Activated naive CD4-positive, alpha-beta T cell treated with anti-CD3 and anti-CD28 coated beads, Interleukin-2, amount 10 ng/mL, durations not matched to agents 7 days and 5 days (primary cell): Measurements from ENCODE around the gene PID1.
"Not testable (repeated sequence)": the region's sequence is repeated elsewhere in the genome, so short reads cannot be mapped to it uniquely, and the experiment has no call there.

ENCODE experiments used
- CTCF ChIA-PET: fragments of 350-600 bp; sonication (Branson Sonifier 250); formaldehyde crosslinking; loops from one replicate; lab custom pipeline; 2021; ENCODE audit warnings: antibody characterized with exemption; lab: Charles Lee
- DNase-seq: peaks from one replicate; pipeline ENCODE4 v3.0.0-alpha.2; 2020
- H3K27ac Mint-ChIP-seq: one replicate; pipeline ENCODE4 v1.8.0; 2021; ENCODE audit warnings: mild to moderate bottlenecking, moderate library complexity, mixed read lengths
- H3K27me3 Mint-ChIP-seq: one replicate; pipeline ENCODE4 v1.8.0; 2021; ENCODE audit warnings: mild to moderate bottlenecking, mixed read lengths
- H3K36me3 Mint-ChIP-seq: one replicate; pipeline ENCODE4 v1.8.0; 2021; ENCODE audit warnings: mixed read lengths
- H3K4me1 Mint-ChIP-seq: one replicate; pipeline ENCODE4 v1.8.0; 2021; ENCODE audit warnings: mixed read lengths
- H3K4me3 Mint-ChIP-seq: one replicate; pipeline ENCODE4 v1.8.0; 2021; ENCODE audit warnings: mild to moderate bottlenecking, moderate library complexity, mixed read lengths
- H3K9me3 Mint-ChIP-seq: one replicate; pipeline ENCODE4 v1.8.0; 2021; ENCODE audit warnings: mixed read lengths

PID1 gene

DNA sequence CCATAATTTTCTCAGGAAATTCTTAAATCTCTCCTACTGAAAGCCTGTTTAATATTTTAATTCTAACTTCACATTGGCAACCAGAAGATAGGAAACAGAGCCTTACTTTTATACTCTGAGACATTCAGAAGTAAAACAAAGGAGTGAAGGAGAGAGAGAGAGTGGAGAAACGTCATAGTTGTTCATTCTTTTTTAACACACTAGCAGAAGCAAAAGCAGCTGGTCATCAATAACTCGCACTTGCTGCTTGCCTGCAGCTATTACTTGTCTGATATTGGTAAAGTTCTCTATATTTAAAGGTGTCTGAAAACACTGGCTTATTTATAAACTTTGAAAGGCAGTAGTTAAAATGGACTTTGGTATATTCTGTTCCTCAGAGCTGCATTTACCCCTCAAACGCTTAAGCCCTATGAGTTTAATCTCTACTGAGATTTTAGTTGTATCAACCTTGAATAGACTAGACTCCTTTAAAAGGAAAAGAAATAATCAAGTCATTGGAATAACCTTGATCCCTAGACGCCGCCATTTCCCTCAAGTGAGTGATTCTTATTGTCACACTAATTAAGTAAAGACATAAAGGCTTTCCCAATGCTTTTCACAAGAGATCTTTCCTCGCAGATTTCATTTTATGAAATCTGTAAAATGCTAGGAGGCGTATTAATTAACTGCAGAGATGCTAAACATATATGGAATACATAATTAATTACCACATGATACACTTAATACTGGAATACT, 182.0 kb downstream of the PID1 start:
- H3K36me3 Mint-ChIP-seq = no peaks in the 10 kb centered on the region
- CTCF ChIA-PET = no interaction called here
- H3K4me1 Mint-ChIP-seq = no peaks in the 10 kb centered on the region
- peaks cover 10% of the 10 kb centered on the region for H3K9me3 Mint-ChIP-seq
- H3K4me3 Mint-ChIP-seq = no peak overlapping the region
- no peaks in the 10 kb centered on the region for H3K27me3 Mint-ChIP-seq
- DNase-seq = no peak
- H3K27ac Mint-ChIP-seq = no peak overlapping the region

DNA sequence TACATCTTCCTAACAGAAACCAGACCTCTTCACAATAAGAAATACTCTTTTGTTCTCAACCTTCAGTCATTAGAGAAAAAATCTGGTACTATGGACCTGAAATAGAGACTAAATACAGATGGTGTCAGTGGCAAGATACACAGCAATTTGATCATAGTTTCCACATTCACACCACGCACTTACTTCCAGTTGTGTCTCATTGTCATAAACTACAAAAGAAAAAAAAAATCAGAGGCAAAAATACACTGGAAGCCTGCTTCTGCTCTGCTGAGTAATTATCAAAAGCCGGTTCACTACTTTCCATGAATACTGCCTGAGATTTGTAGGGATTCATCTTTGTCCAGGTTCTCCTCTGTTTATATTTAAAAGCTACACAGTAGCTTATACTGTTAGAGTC, 182.6 kb downstream of the PID1 start:
- Mint-ChIP-seq H3K4me3 (no peak overlapping the region), H3K27ac (no peak overlapping the region), H3K9me3 (peaks cover 5% of the 10 kb centered on the region), H3K36me3 (no peaks in the 10 kb centered on the region), H3K27me3 (no peaks in the 10 kb centered on the region), H3K4me1 (no peaks in the 10 kb centered on the region)
- no peak for DNase-seq
- CTCF ChIA-PET = no interaction called here

DNA sequence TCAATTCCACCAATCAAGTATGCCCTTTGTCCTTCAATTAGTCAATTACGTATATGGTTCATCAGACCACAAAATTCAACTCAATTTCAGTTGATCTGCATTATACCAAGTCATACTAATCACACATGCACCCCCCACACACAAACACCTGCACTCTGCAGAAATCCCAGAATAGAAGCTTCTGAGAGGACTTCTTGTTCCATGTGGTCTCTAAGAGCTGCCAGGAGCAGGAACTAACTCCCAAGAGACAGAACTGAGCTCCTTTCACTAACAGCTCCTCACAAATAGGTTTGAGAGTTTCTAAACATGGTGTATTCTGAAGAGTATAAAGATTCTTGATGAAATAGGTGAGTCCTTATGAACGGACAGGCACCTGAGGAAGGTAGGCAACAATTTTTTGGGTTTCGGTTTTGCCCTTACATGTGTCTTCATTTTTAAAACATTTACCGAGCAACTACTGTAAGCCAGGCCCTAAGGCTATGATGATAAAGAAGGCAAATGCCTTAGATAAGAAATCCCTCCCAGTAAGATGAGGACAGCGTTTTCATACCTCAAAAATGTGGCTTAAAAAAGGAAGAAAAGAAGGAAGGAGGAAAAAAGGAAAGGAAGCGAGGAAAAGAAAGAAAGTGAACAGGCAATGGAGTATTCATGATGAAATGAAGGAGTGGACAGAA, 183.1 kb downstream of the PID1 start:
- CTCF ChIA-PET = no interaction called here
- no peak overlapping the region for H3K4me3 Mint-ChIP-seq
- no peaks in the 10 kb centered on the region for H3K36me3 Mint-ChIP-seq
- H3K9me3 Mint-ChIP-seq = peaks cover 3% of the 10 kb centered on the region
- no peak for DNase-seq
- no peaks in the 10 kb centered on the region for H3K4me1 Mint-ChIP-seq
- no peak overlapping the region for H3K27ac Mint-ChIP-seq
- H3K27me3 Mint-ChIP-seq = no peaks in the 10 kb centered on the region

DNA sequence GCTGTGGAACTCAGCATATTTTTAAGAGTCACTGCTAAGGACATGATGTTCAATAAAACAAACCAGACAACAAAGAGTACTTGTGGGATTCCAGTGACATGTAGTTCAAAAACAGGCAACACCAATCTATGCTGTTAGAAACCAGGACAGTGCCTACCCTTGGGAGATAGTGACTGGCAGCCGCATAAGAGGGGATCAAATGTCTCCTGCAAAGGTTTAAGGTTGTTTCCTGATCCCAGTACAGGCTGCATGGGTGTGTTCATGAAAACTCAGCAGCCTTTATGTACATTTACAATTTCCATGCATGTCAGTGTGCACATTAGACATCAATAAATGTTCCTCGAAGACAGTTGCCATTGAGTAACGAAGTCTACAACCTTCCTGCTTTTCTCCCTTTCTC, 183.8 kb downstream of the PID1 start:
- Mint-ChIP-seq H3K36me3 (no peaks in the 10 kb centered on the region), H3K4me1 (no peaks in the 10 kb centered on the region), H3K9me3 (no peaks in the 10 kb centered on the region), H3K27ac (no peak overlapping the region), H3K27me3 (no peaks in the 10 kb centered on the region), H3K4me3 (no peak overlapping the region)
- DNase-seq = no peak
- CTCF ChIA-PET = no interaction called here

DNA sequence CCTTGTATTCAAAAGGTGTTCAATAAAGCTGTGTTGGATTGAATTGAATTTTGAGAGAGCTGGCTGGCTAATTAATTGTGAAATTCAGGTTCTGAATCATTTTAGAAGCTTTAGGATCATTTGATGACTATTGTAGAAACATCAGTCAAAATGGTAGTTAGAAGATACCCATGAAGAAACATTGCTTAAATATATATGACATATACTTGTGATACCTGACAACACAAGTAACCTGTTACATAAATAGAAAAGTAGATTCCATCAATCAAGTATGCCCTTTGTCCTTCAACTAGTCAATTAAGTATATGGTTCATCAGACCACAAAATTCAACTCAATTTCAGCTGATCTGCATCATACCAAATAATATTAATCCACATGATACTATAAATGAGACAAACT, 185.6 kb downstream of the PID1 start:
- no peaks in the 10 kb centered on the region for H3K27me3 Mint-ChIP-seq
- no peak overlapping the region for H3K4me3 Mint-ChIP-seq
- DNase-seq = no peak
- no peaks in the 10 kb centered on the region for H3K36me3 Mint-ChIP-seq
- no peaks in the 10 kb centered on the region for H3K4me1 Mint-ChIP-seq
- CTCF ChIA-PET = no interaction called here
- no peak overlapping the region for H3K27ac Mint-ChIP-seq
- peaks cover 2% of the 10 kb centered on the region for H3K9me3 Mint-ChIP-seq

DNA sequence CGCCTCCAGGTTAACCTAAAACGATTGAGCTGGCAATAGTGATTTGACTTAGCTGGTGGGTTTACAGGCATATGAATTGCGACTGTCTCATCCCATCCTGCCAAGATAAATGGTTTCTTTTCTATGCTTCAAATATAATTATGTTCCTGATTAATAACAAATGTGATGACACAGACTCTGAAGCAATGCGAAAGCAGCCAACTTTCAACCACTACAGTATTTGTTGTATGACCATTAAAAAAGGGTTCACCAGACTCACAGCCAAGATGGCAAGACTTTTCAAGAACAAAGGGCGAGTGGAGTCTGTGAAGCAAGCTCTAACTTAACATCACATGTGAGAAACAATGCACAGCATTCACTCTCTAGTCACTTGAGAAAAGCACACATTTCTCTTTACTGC, 186.6 kb downstream of the PID1 start:
- no peaks in the 10 kb centered on the region for H3K27me3 Mint-ChIP-seq
- H3K4me3 Mint-ChIP-seq = no peak overlapping the region
- H3K4me1 Mint-ChIP-seq = no peaks in the 10 kb centered on the region
- peaks cover 2% of the 10 kb centered on the region for H3K9me3 Mint-ChIP-seq
- no peak for DNase-seq
- no peaks in the 10 kb centered on the region for H3K36me3 Mint-ChIP-seq
- CTCF ChIA-PET = no interaction called here
- H3K27ac Mint-ChIP-seq = no peak overlapping the region

DNA sequence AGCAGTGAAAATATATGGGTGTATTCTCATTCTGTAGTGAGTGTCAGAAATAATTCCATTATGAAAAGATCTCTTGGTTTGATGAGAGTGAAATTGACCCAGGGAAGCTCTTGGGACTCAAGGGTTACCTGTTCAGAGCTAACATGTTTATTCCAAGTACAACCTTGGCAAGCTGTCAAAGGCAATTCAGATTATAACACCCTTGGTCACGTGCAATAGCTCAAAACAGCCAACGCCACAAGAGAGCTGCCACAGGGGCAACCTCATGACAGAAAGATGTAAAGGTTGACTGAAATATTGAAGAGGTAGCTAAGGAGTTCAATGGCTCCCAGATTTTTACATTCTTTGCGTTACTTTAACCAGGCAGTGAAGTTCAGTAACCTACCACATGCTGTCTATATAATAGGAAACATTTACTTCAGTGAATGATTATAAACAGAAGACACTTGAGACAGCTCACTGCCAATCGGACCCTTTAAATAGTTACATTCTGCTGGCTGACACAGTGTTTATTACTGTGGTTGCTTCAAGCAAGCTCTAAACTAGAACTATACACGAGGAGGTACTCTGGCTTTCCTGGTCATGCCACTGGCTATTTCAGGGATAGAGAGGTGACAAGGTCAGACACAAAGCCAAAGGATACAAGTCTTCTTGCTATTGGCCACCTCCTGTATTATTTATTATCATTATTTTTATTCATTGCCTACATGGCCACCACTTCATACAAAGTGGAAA, 187.3 kb downstream of the PID1 start:
- H3K4me3 Mint-ChIP-seq = no peak overlapping the region
- no peaks in the 10 kb centered on the region for H3K4me1 Mint-ChIP-seq
- no peak overlapping the region for H3K27ac Mint-ChIP-seq
- CTCF ChIA-PET = no interaction called here
- H3K9me3 Mint-ChIP-seq = peaks cover 2% of the 10 kb centered on the region
- no peaks in the 10 kb centered on the region for H3K36me3 Mint-ChIP-seq
- H3K27me3 Mint-ChIP-seq = no peaks in the 10 kb centered on the region
- DNase-seq = no peak

DNA sequence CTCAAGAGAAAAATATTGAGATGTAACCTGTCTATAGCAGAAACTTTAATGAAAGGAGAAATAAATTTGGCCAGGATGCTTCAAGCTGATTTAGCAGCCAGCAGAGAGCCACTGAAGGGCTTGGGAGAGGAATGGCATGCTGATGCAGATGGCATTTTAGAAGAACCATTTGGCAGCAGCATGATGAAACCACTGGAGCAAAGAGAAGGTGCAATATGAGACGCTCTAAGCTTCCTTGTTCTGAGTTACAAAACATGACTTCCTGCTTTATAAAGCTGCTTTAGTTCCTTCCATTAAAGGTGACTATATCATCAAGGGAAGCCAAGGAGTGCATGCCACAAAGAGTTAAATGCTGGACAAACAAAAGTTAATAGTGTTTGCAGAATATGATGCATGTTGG, 189.7 kb downstream of the PID1 start:
- CTCF ChIA-PET = no interaction called here
- Mint-ChIP-seq H3K4me1 (no peaks in the 10 kb centered on the region), H3K36me3 (no peaks in the 10 kb centered on the region), H3K27me3 (no peaks in the 10 kb centered on the region), H3K4me3 (no peak overlapping the region), H3K9me3 (peaks cover 3% of the 10 kb centered on the region), H3K27ac (no peak overlapping the region)
- DNase-seq = no peak

DNA sequence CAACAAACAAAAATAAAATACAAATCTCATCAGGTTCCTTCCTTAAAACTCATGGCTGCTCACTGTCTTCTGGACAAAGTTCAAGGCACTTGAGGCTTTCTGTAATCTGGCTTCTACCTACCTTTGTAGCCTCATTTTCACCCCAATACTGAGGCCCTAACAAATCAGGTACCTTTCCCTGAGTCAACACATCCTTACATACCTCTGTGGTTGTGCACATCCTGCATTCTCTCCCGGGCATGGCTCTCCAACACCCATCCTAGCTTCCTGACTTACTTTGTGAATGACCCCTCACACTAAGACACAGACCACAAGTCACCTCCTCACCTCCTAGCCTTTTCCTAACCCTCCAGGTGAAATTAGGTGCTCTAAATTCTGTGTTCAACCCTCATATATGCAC, 190.9 kb downstream of the PID1 start:
- no peaks in the 10 kb centered on the region for H3K27me3 Mint-ChIP-seq
- H3K4me3 Mint-ChIP-seq = no peak overlapping the region
- CTCF ChIA-PET = no interaction called here
- H3K27ac Mint-ChIP-seq = no peak overlapping the region
- DNase-seq = no peak
- H3K4me1 Mint-ChIP-seq = no peaks in the 10 kb centered on the region
- no peaks in the 10 kb centered on the region for H3K36me3 Mint-ChIP-seq
- H3K9me3 Mint-ChIP-seq = peaks cover 7% of the 10 kb centered on the region

DNA sequence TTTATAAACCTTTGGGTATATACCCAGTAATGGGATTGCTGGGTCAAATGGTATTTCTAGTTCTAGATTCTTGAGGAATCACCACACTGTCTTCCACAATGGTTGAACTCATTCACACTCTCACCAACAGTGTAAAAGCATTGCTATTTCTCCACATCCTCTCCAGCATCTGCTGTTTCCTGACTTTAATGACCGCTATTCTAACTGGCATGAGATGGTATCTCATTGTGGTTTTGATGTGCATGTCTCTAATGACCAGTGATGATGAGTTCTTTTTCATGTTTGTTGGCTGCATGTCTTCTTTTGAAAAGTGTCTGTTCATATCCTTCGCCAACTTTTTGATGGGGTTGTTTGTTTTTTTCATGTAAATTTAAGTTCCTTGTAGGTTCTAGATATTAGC, 194.2 kb downstream of the PID1 start:
- H3K9me3 Mint-ChIP-seq, CTCF ChIA-PET: not testable (repeated sequence)

DNA sequence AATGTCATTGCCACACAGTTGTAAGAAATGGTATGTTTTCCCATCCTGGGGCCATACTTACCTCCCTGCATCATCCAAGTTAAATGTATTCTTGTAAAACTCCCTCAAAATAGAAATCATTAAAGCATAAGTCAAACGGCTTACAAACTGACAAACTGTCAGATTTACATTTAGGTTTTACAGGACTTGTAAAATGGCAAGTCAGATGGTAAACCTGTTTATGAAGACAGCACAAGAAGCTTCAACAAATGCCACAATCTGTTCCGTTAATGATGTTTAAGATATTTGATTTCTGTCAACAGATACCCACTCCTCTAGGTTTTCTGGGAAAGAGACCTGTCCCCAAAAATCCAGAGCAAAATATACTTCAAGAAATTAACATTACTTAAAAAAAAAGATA, 197.2 kb downstream of the PID1 start:
- no peaks in the 10 kb centered on the region for H3K36me3 Mint-ChIP-seq
- no peak overlapping the region for H3K4me3 Mint-ChIP-seq
- DNase-seq = no peak
- CTCF ChIA-PET = no interaction called here
- peaks cover 9% of the 10 kb centered on the region for H3K9me3 Mint-ChIP-seq
- H3K27me3 Mint-ChIP-seq = no peaks in the 10 kb centered on the region
- no peak overlapping the region for H3K27ac Mint-ChIP-seq
- no peaks in the 10 kb centered on the region for H3K4me1 Mint-ChIP-seq

More for the DNA sequence above, 194.2 kb downstream of the PID1 start:
- H3K4me3 Mint-ChIP-seq, H3K36me3 Mint-ChIP-seq, H3K27ac Mint-ChIP-seq, H3K4me1 Mint-ChIP-seq, DNase-seq, H3K27me3 Mint-ChIP-seq: not testable (repeated sequence)

DNA sequence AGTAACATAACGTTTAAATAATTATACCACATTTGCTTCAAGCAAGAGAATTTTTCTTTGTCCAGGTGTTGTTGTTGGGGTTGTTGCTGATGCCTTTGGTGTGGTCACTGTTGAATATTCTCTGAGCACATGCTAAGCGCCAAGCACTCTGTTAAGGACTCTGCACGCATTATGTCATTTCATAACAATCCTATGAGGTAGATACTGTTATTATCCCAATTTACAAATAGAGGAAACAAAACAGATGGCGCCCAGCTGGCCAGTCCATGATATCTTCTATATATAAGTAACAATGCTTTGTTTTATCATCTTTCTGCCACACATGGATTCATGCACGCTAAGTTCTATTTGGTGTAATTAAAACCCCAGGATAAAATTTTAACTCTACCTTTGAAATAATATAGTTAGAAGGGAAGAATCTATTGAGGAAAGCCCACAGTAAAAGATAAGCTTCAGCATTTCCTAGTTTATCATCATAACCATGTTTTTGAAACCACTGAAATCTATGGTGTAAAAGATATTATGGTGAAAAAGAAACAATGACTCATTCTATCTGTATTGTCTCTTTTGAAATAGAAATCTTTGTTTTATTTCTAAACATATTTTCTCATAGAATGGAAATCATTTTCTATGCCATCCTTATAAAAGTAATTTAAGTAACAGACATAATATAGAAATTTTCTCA, 199.7 kb downstream of the PID1 start:
- Mint-ChIP-seq H3K27ac (no peak overlapping the region), H3K36me3 (no peaks in the 10 kb centered on the region), H3K27me3 (no peaks in the 10 kb centered on the region), H3K4me1 (no peaks in the 10 kb centered on the region), H3K9me3 (peaks cover 18% of the 10 kb centered on the region), H3K4me3 (no peak overlapping the region)
- no peak for DNase-seq
- CTCF ChIA-PET = no interaction called here

DNA sequence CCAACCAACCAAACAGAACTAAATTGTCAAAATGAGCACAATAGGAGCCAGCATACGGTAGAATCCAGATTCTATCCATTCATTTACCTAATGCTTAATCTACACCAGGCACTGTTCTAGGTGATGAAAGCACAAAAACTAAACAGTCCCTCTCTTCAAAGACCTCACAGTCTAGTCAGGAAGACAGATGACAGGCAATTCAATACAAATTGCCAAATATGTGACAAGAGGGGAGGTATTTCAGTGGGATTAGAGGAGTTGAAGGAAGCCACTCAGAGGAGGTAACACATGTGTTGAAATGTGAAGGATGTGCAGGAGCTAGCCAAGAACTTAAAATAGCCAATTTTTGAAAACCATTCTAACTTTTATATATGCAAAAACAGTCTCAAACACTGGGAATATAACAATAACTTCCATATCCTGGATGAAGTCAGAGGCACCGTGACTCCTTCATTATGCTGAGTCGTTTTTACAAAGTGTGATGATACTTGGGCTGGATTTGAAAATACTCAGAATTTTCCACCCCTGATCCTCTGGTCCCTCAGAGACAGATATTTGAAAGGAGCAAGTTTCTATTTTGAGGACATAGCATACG, 204.9 kb downstream of the PID1 start:
- Mint-ChIP-seq H3K27ac (no peak overlapping the region), H3K27me3 (no peaks in the 10 kb centered on the region)
- no peak for DNase-seq

DNA sequence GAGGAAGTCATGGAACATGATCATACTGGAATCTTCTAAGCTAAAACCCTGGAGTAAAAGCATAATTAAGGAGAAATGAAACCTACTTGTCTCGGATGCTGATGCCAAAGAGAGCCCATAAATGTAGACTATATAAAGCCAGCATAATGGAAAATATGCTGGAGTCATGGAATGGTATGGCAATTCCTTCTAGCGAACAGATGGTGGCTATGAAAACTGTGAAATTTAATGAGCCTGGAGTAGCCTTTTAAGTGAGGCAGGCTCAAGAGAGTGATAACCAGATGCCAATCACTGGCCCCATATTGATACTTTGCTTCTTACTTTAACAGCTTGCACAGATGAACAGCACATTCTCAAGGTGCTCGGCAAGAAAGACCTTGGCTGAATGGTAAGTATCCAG, 206.3 kb downstream of the PID1 start:
- CTCF ChIA-PET = no interaction called here
- Mint-ChIP-seq H3K27me3 (no peaks in the 10 kb centered on the region), H3K36me3 (no peaks in the 10 kb centered on the region), H3K9me3 (peaks cover 19% of the 10 kb centered on the region), H3K4me3 (no peak overlapping the region), H3K27ac (no peak overlapping the region), H3K4me1 (no peaks in the 10 kb centered on the region)
- DNase-seq = no peak

More for the DNA sequence above, 204.9 kb downstream of the PID1 start:
- Mint-ChIP-seq H3K36me3 (no peaks in the 10 kb centered on the region), H3K9me3 (peaks cover 21% of the 10 kb centered on the region), H3K4me3 (no peak overlapping the region), H3K4me1 (no peaks in the 10 kb centered on the region)
- CTCF ChIA-PET = no interaction called here
